HepG2 (cell line): ENCODE measurements around the gene ADRM1. TPM values are rescaled to one million over a fixed set of nuclear protein-coding genes. Genes with fewer than 3 reads are reported as not detected.
A peak's percentile ranks its signal among the peaks of the same experiment; 100 is the strongest.

Source experiments
- CC2D1A ChIP-seq: sonication (generic); formaldehyde crosslinking; IDR thresholded peaks from 2 replicates; pipeline ENCODE4 v1.8.1; 2023; ENCODE audit warnings: mild to moderate bottlenecking, missing genetic modification reagents
- HBP1 ChIP-seq: IDR thresholded peaks from 2 replicates; pipeline ENCODE4 v1.6.1; 2016; ENCODE audit warnings: low read depth, control low read depth
- HINFP ChIP-seq: sonication (generic); formaldehyde crosslinking; IDR thresholded peaks from 2 replicates; pipeline ENCODE4 v1.4.0; 2020; ENCODE audit warnings: low read depth, mild to moderate bottlenecking, missing genetic modification reagents
- MAFG ChIP-seq: sonication (generic); formaldehyde crosslinking; IDR thresholded peaks from 2 replicates; pipeline ENCODE4 v1.5.1; 2020; ENCODE audit warnings: mild to moderate bottlenecking, missing genetic modification reagents
- NFKBIZ ChIP-seq: IDR thresholded peaks from 2 replicates; pipeline ENCODE4 v1.6.1; 2018; ENCODE audit warnings: missing genetic modification reagents, missing compliant biosample characterization
- PAWR ChIP-seq: sonication (generic); formaldehyde crosslinking; IDR thresholded peaks from 2 replicates; pipeline ENCODE4 v1.4.0; 2020; ENCODE audit warnings: missing genetic modification reagents, mild to moderate bottlenecking, borderline replicate concordance
- RNF219 ChIP-seq: sonication (generic); formaldehyde crosslinking; IDR thresholded peaks from 2 replicates; pipeline ENCODE4 v1.5.0; 2020; ENCODE audit warnings: mild to moderate bottlenecking, missing genetic modification reagents
- SMAD3 ChIP-seq: sonication (generic); formaldehyde crosslinking; IDR thresholded peaks from 2 replicates; pipeline ENCODE4 v1.4.0; 2020; ENCODE audit warnings: missing genetic modification reagents
- ZNF30 ChIP-seq: sonication (generic); formaldehyde crosslinking; IDR thresholded peaks from 2 replicates; pipeline ENCODE4 v1.5.0; 2020; ENCODE audit warnings: mild to moderate bottlenecking, missing genetic modification reagents
- ZNF678 ChIP-seq: sonication (generic); formaldehyde crosslinking; IDR thresholded peaks from 2 replicates; pipeline ENCODE4 v1.4.0; 2020; ENCODE audit warnings: mild to moderate bottlenecking, missing genetic modification reagents
- ZNF720 ChIP-seq: sonication (generic); formaldehyde crosslinking; IDR thresholded peaks from 2 replicates; pipeline ENCODE4 v1.4.0; 2020; ENCODE audit warnings: missing genetic modification reagents
- ZNF770 ChIP-seq: sonication (generic); formaldehyde crosslinking; IDR thresholded peaks from 2 replicates; pipeline ENCODE4 v1.5.0; 2020; ENCODE audit warnings: mild to moderate bottlenecking, missing genetic modification reagents
- polyA plus RNA-seq, 8 experiments: library from polyadenylated mRNA; depleted of rRNA in 3 of 8; stranded (reverse) in 7 of 8; unstranded in 1 of 8; fragments of >200 nt; fragmentation: Illumina TruSeq in 4 of 8; extraction: Trizol in 4 of 8; gene quantifications; 2 replicates each; pipeline versions ENCODE4 v1.2.1 to v1.2.3, GENCODE V29; 2011 to 2016; ENCODE audit warnings: low read depth in 4 of 8, missing spikeins in 1 of 8, mixed read lengths in 1 of 8; ENCODE audit not compliant: insufficient read depth in 1 of 8
- total RNA-seq, 5 experiments: library from RNA; depleted of rRNA; stranded (reverse); fragments of >200 nt; fragmentation: Illumina TruSeq; extraction: Trizol; gene quantifications; 2 replicates each; pipeline ENCODE4 v1.2.3, GENCODE V29; 2016; ENCODE audit warnings: low read depth in 1 of 5
- TF ChIP-seq, protein P1 (sequence below): sonication (generic); formaldehyde crosslinking; IDR thresholded peaks from 2 replicates; pipeline ENCODE4 v1.4.0; 2020; ENCODE audit warnings: missing genetic modification reagents, borderline replicate concordance
- TF ChIP-seq, protein P2 (sequence below): sonication (generic); formaldehyde crosslinking; conservative IDR thresholded peaks from 2 replicates; pipeline ENCODE4 v1.8.0; 2022; ENCODE audit warnings: low read depth, missing genetic modification reagents
- TF ChIP-seq, protein P3 (sequence below): sonication (generic); formaldehyde crosslinking; IDR thresholded peaks from 2 replicates; pipeline ENCODE4 v1.8.1; 2023; ENCODE audit warnings: mild to moderate bottlenecking, inconsistent platforms, moderate library complexity, missing genetic modification reagents, borderline replicate concordance

The ADRM1 gene
- total and polyA plus RNA-seq, 2 of the 13 experiments (the other 11 are each of a cell fraction or from before 2014, with no cell fraction given), result 92.9 to 154 TPM

- TF ChIP-seq, protein P1, sequence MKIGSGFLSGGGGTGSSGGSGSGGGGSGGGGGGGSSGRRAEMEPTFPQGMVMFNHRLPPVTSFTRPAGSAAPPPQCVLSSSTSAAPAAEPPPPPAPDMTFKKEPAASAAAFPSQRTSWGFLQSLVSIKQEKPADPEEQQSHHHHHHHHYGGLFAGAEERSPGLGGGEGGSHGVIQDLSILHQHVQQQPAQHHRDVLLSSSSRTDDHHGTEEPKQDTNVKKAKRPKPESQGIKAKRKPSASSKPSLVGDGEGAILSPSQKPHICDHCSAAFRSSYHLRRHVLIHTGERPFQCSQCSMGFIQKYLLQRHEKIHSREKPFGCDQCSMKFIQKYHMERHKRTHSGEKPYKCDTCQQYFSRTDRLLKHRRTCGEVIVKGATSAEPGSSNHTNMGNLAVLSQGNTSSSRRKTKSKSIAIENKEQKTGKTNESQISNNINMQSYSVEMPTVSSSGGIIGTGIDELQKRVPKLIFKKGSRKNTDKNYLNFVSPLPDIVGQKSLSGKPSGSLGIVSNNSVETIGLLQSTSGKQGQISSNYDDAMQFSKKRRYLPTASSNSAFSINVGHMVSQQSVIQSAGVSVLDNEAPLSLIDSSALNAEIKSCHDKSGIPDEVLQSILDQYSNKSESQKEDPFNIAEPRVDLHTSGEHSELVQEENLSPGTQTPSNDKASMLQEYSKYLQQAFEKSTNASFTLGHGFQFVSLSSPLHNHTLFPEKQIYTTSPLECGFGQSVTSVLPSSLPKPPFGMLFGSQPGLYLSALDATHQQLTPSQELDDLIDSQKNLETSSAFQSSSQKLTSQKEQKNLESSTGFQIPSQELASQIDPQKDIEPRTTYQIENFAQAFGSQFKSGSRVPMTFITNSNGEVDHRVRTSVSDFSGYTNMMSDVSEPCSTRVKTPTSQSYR (CRISPR knock-in tag), result no peak
- TF ChIP-seq CC2D1A (CRISPR knock-in tag) (0 out of 2 replicates have a peak, but pooled peaks have one; percentile 60), PAWR (CRISPR knock-in tag) (no peak), RNF219 (no peak), ZNF770 (CRISPR knock-in tag) (no peak), ZNF30 (CRISPR knock-in tag) (no peak), NFKBIZ (CRISPR knock-in tag) (no peak; the same call in 1 of the 2 replicates), HINFP (CRISPR knock-in tag) (0 out of 2 replicates have a peak, but pooled peaks have one; percentile 5), HBP1 (CRISPR knock-in tag) (peak; percentile 76), ZNF720 (CRISPR knock-in tag) (no peak), MAFG (CRISPR knock-in tag) (peak; percentile 89), SMAD3 (CRISPR knock-in tag) (peak; percentile 97), ZNF678 (no peak)
- TF ChIP-seq, protein P2, sequence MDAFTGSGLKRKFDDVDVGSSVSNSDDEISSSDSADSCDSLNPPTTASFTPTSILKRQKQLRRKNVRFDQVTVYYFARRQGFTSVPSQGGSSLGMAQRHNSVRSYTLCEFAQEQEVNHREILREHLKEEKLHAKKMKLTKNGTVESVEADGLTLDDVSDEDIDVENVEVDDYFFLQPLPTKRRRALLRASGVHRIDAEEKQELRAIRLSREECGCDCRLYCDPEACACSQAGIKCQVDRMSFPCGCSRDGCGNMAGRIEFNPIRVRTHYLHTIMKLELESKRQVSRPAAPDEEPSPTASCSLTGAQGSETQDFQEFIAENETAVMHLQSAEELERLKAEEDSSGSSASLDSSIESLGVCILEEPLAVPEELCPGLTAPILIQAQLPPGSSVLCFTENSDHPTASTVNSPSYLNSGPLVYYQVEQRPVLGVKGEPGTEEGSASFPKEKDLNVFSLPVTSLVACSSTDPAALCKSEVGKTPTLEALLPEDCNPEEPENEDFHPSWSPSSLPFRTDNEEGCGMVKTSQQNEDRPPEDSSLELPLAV (CRISPR knock-in tag), result no peak
- TF ChIP-seq, protein P3, sequence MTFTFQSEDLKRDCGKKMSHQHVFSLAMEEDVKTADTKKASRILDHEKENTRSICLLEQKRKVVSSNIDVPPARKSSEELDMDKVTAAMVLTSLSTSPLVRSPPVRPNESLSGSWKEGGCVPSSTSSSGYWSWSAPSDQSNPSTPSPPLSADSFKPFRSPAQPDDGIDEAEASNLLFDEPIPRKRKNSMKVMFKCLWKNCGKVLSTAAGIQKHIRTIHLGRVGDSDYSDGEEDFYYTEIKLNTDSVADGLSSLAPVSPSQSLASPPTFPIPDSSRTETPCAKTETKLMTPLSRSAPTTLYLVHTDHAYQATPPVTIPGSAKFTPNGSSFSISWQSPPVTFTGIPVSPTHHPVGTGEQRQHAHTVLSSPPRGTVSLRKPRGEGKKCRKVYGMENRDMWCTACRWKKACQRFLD, result no peak
Measured at GRCh38 chr20:62302341-62303061, at the start of gene ADRM1 (continued).
